Glutamatergic neuron (in vitro differentiated cells): ENCODE results near the gene SEMA3G. TPM values are rescaled to one million over a fixed set of nuclear protein-coding genes. Genes with fewer than 3 reads are reported as not detected.

ENCODE experiments used
- DNase-seq: peaks from one replicate; pipeline ENCODE4 v3.0.0; 2022
- H3K27ac Mint-ChIP-seq: one replicate; pipeline ENCODE4 v1.8.0; 2020; ENCODE audit warnings: mild to moderate bottlenecking, mixed read lengths, inconsistent platforms; ENCODE audit not compliant: unreplicated experiment
- H3K27me3 Mint-ChIP-seq: one replicate; pipeline ENCODE4 v1.8.0; 2020; ENCODE audit warnings: mild to moderate bottlenecking, moderate library complexity, mixed read lengths, inconsistent platforms; ENCODE audit not compliant: unreplicated experiment
- H3K36me3 Mint-ChIP-seq: one replicate; pipeline ENCODE4 v1.8.0; 2020; ENCODE audit warnings: mild to moderate bottlenecking, mixed read lengths, inconsistent platforms; ENCODE audit not compliant: unreplicated experiment
- H3K4me1 Mint-ChIP-seq: one replicate; pipeline ENCODE4 v1.8.0; 2020; ENCODE audit warnings: mild to moderate bottlenecking, low read depth, mixed read lengths, inconsistent platforms; ENCODE audit not compliant: unreplicated experiment
- H3K4me3 Mint-ChIP-seq: one replicate; pipeline ENCODE4 v1.8.0; 2020; ENCODE audit warnings: mild to moderate bottlenecking, mixed read lengths, inconsistent platforms; ENCODE audit not compliant: unreplicated experiment
- H3K9me3 Mint-ChIP-seq: one replicate; pipeline ENCODE4 v1.8.0; 2020; ENCODE audit warnings: mild to moderate bottlenecking, moderate library complexity, mixed read lengths, inconsistent platforms; ENCODE audit not compliant: unreplicated experiment
- CTCF ChIP-seq: fragments of 200-600 bp; sonication (generic); IDR thresholded peaks from one replicate; pipeline ENCODE4 v1.5.0; 2021; ENCODE audit not compliant: partially characterized antibody, unreplicated experiment
- total RNA-seq: library from RNA; stranded (reverse); fragmentation: NEBNext Ultra II Directional; extraction: Animal tissue kit (Norgen Biotek cat#: 25700); gene quantifications from one replicate; pipeline ENCODE4 v1.2.1, GENCODE V29; 2021; ENCODE audit not compliant: unreplicated experiment

Gene SEMA3G
- total RNA-seq, 1 donor from 2014 or later = 0.59 TPM

- H3K27me3 Mint-ChIP-seq = no peaks in the 10 kb centered on the region
- H3K9me3 Mint-ChIP-seq = peaks cover 2% of the 10 kb centered on the region
- H3K4me1 Mint-ChIP-seq = no peaks in the 10 kb centered on the region
- no peak overlapping the region for H3K27ac Mint-ChIP-seq
- no peaks in the 10 kb centered on the region for H3K36me3 Mint-ChIP-seq
- TF ChIP-seq CTCF = no peak
- no peak for DNase-seq
- no peak overlapping the region for H3K4me3 Mint-ChIP-seq
These were observed 56.0 kb downstream of the SEMA3G start for GRCh38 chr3:52388933-52389332.

DNA sequence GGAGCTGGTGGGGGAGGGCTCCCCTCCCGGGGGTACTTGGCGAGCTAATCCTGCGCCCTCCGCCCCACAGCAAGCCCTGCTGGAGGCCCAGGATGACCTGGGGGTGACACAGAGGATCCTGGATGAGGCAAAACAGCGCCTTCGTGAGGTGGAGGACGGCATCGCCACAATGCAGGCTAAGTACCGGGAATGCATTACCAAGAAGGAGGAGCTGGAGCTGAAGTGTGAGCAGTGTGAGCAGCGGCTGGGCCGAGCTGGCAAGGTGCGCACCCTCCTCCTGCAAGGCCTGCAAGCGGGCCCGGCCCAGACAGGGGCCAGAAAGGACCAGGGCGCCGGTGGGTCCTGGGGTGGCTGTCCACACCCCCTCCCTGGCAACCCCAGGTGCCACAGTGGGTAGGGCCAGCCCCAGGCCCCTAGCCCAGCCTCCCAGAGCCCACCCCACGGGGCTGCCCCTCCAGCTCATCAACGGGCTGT, 56.5 kb downstream of the SEMA3G start:
- Mint-ChIP-seq H3K36me3 (no peaks in the 10 kb centered on the region), H3K9me3 (peaks cover 2% of the 10 kb centered on the region), H3K27me3 (no peaks in the 10 kb centered on the region), H3K4me1 (no peaks in the 10 kb centered on the region), H3K27ac (no peak overlapping the region), H3K4me3 (no peak overlapping the region)
- DNase-seq = peak; percentile 41
- no peak for TF ChIP-seq CTCF

DNA sequence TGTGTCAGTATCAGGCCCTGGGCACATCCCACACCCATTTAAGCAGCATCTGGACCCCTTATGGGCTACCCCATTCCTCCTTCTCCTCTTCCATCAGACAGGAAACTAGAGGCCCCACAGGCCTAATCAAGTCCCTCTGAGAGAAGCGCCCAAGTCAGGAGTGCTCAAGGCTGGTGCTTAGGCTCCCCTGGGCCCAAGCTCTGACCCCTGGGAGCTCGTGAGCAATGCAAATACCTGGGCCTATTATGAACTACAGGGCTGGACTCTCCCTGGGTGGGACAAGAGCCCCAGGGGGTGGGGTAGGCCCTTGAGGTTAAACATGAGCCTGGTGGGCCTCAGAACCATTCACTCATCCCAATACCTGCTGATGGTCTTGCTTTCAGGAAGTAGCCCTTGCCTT, 57.4 kb downstream of the SEMA3G start:
- H3K27me3 Mint-ChIP-seq = no peaks in the 10 kb centered on the region
- H3K27ac Mint-ChIP-seq = no peak overlapping the region
- TF ChIP-seq CTCF = no peak
- H3K36me3 Mint-ChIP-seq = no peaks in the 10 kb centered on the region
- DNase-seq = no peak
- H3K4me3 Mint-ChIP-seq = no peak overlapping the region
- H3K9me3 Mint-ChIP-seq = peaks cover 2% of the 10 kb centered on the region
- no peaks in the 10 kb centered on the region for H3K4me1 Mint-ChIP-seq

DNA sequence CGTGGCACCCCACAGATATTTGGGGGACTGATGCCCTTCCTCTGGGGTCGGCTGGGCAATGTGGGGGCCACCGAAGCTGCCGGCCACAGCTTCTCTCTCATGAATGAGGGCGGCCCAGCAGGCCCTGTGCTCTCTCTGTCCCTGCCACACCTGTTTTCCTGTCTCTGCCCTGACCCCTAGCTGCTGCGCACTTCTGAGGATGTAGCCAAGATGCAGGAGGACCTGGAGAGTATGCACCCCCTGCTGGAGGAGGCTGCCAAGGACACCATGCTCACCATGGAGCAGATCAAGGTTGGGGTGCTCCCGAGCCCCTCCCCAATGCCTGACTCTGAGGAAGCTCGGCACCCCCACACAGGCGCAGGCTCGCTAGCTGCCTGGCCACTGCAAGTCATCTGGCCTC, 59.7 kb downstream of the SEMA3G start:
- H3K9me3 Mint-ChIP-seq = peaks cover 4% of the 10 kb centered on the region
- TF ChIP-seq CTCF = peak; percentile 67
- no peak overlapping the region for H3K27ac Mint-ChIP-seq
- DNase-seq = peak; percentile 76
- peaks cover 5% of the 10 kb centered on the region for H3K27me3 Mint-ChIP-seq
- H3K4me1 Mint-ChIP-seq = no peaks in the 10 kb centered on the region
- H3K36me3 Mint-ChIP-seq = no peaks in the 10 kb centered on the region
- H3K4me3 Mint-ChIP-seq = no peak overlapping the region

- no peak for TF ChIP-seq CTCF
- no peak overlapping the region for H3K4me3 Mint-ChIP-seq
- peaks cover 7% of the 10 kb centered on the region for H3K27me3 Mint-ChIP-seq
- peaks cover 4% of the 10 kb centered on the region for H3K9me3 Mint-ChIP-seq
- no peak for DNase-seq
- no peaks in the 10 kb centered on the region for H3K36me3 Mint-ChIP-seq
- no peaks in the 10 kb centered on the region for H3K4me1 Mint-ChIP-seq
- no peak overlapping the region for H3K27ac Mint-ChIP-seq
These were observed 60.7 kb downstream of the SEMA3G start for GRCh38 chr3:52384019-52384761.
